Stimulated activated naive CD4-positive, alpha-beta T cell treated with Interleukin-2 at 50 U/mL for 16 hours (primary cell): ENCODE measurements around the gene MPG.
"Not testable (repeated sequence)": the region's sequence is repeated elsewhere in the genome, so short reads cannot be mapped to it uniquely, and the experiment has no call there.

Source experiments
- DNase-seq: peaks from one replicate; lab custom pipeline; 2025; lab: John Stamatoyannopoulos, UW

MPG gene

GRCh38 chr16:112153-112840 is 34.3 kb downstream of the MPG start:
- no peak for DNase-seq

GRCh38 chr16:114327-114726 is 36.3 kb downstream of the MPG start:
- DNase-seq = no peak

- DNase-seq = no peak
Measured at GRCh38 chr16:116015-116414, 38.0 kb downstream of the MPG start.

- peak; percentile 37 for DNase-seq
Measured at GRCh38 chr16:117379-118365, 39.6 kb downstream of the MPG start.

GRCh38 chr16:118857-119256 is 40.8 kb downstream of the MPG start:
- no peak for DNase-seq

- no peak for DNase-seq
Measured at GRCh38 chr16:119295-119694, 41.3 kb downstream of the MPG start.

GRCh38 chr16:119835-120491 is 41.9 kb downstream of the MPG start:
- no peak for DNase-seq

GRCh38 chr16:120756-121155 is 42.7 kb downstream of the MPG start:
- DNase-seq = no peak

GRCh38 chr16:122361-122760 is 44.3 kb downstream of the MPG start:
- no peak for DNase-seq

- DNase-seq = not testable (repeated sequence)
Measured at GRCh38 chr16:123558-124350, 45.7 kb downstream of the MPG start.

- no peak for DNase-seq
Measured at GRCh38 chr16:125011-125410, 47.0 kb downstream of the MPG start.

GRCh38 chr16:129075-129474 is 51.0 kb downstream of the MPG start:
- DNase-seq = no peak

- DNase-seq = no peak
Measured at GRCh38 chr16:130533-131173, 52.6 kb downstream of the MPG start.

GRCh38 chr16:132120-132519 is 54.1 kb downstream of the MPG start:
- no peak for DNase-seq

GRCh38 chr16:133716-134115 is 55.7 kb downstream of the MPG start:
- no peak for DNase-seq
